SU-DHL-6 (cell line): ENCODE measurements around the gene MUC15.

ENCODE experiments used
- H2AFZ ChIP-seq: fragments of 200-600 bp; sonication (generic); 2 replicates; pipeline ENCODE4 v1.6.1; 2014; ENCODE audit warnings: low read depth, mild to moderate bottlenecking, moderate library complexity, mixed read lengths, antibody characterized with exemption, low read length; ENCODE audit not compliant: severe bottlenecking
- H3F3A ChIP-seq: fragments of 200-600 bp; shearing (Covaris generic); 2 replicates; pipeline ENCODE4 v1.6.0; 2016; ENCODE audit warnings: antibody characterized with exemption, mild to moderate bottlenecking; ENCODE audit not compliant: insufficient read depth
- H3K27ac ChIP-seq: fragments of 200-600 bp; sonication (generic); 2 replicates; pipeline ENCODE4 v1.5.1; 2016; ENCODE audit warnings: low read depth, mild to moderate bottlenecking, low read length, moderate library complexity, mixed read lengths
- H3K27me3 ChIP-seq: fragments of 200-600 bp; sonication (generic), shearing (Covaris generic); 2 replicates; pipeline ENCODE4 v1.6.0; 2014; ENCODE audit warnings: mild to moderate bottlenecking, low read length
- H3K36me3 ChIP-seq: fragments of 200-600 bp; sonication (generic); 2 replicates; pipeline ENCODE4 v1.6.1; 2014; ENCODE audit warnings: mild to moderate bottlenecking, low read length, mixed read lengths
- H3K4me2 ChIP-seq: fragments of 300-600, 200-600 bp; shearing (Covaris generic), sonication (generic); 2 replicates; pipeline ENCODE4 v1.6.0; 2014; ENCODE audit warnings: low read length, low read depth, mild to moderate bottlenecking; ENCODE audit not compliant: poor library complexity, severe bottlenecking
- H3K4me3 ChIP-seq: fragments of 200-600 bp; sonication (generic); 2 replicates; pipeline ENCODE4 v1.5.1; 2014; ENCODE audit warnings: antibody characterized with exemption, low read length, mild to moderate bottlenecking, mixed read lengths; ENCODE audit not compliant: insufficient read depth, poor library complexity, severe bottlenecking
- H3K79me2 ChIP-seq: fragments of 200-600 bp; sonication (generic); 2 replicates; pipeline ENCODE4 v1.6.1; 2014; ENCODE audit warnings: mild to moderate bottlenecking, low read length, moderate library complexity; ENCODE audit not compliant: insufficient read depth
- H3K9ac ChIP-seq: fragments of 200-600 bp; sonication (generic); 2 replicates; pipeline ENCODE4 v1.7.0; 2014; ENCODE audit warnings: mild to moderate bottlenecking, low read length
- H3K9me2 ChIP-seq: fragments of 200-600 bp; sonication (generic); replicated peaks from 2 replicates; pipeline ENCODE4 v1.6.1; 2014; ENCODE audit warnings: low read length; ENCODE audit not compliant: insufficient read depth
- H3K9me3 ChIP-seq: fragments of 200-600 bp; sonication (generic); 2 replicates; pipeline ENCODE4 v1.6.1; 2014; ENCODE audit warnings: low read length, mixed read lengths; ENCODE audit not compliant: insufficient read depth
- H4K20me1 ChIP-seq: fragments of 200-600 bp; sonication (generic); 2 replicates; pipeline ENCODE4 v1.6.1; 2014; ENCODE audit warnings: low read depth, mild to moderate bottlenecking, antibody characterized with exemption, low read length, moderate library complexity, mixed read lengths
- CTCF ChIP-seq: fragments of 200-600 bp; sonication (generic); IDR thresholded peaks from one replicate; pipeline ENCODE4 v1.5.1; 2017; ENCODE audit warnings: antibody characterized with exemption, mild to moderate bottlenecking, low read length, moderate library complexity; ENCODE audit not compliant: insufficient read depth, poor library complexity, severe bottlenecking
- EZH2phosphoT487 ChIP-seq: fragments of 200-600 bp; sonication (generic), shearing (Covaris generic); conservative IDR thresholded peaks from 2 replicates; pipeline ENCODE4 v1.6.1; 2018; ENCODE audit warnings: mild to moderate bottlenecking, antibody characterized with exemption, low read length, moderate library complexity, mixed read lengths

The MUC15 gene

GRCh38 chr11:26618441-26618840 lies 46.4 kb upstream of the MUC15 start:
- Histone ChIP-seq H4K20me1 (no peaks in the 10 kb centered on the region), H3K4me3 (no peak overlapping the region), H3K9ac (no peak overlapping the region), H3K9me2 (no peaks in the 10 kb centered on the region), H3K4me2 (no peak overlapping the region), H3K79me2 (no peaks in the 10 kb centered on the region), H3K27me3 (no peaks in the 10 kb centered on the region), H2AFZ (no peak overlapping the region), H3K9me3 (no peaks in the 10 kb centered on the region), H3K36me3 (no peaks in the 10 kb centered on the region), H3F3A (no peaks in the 10 kb centered on the region), H3K27ac (no peak overlapping the region)
- TF ChIP-seq CTCF (no peak), EZH2phosphoT487 (no peak)

DNA sequence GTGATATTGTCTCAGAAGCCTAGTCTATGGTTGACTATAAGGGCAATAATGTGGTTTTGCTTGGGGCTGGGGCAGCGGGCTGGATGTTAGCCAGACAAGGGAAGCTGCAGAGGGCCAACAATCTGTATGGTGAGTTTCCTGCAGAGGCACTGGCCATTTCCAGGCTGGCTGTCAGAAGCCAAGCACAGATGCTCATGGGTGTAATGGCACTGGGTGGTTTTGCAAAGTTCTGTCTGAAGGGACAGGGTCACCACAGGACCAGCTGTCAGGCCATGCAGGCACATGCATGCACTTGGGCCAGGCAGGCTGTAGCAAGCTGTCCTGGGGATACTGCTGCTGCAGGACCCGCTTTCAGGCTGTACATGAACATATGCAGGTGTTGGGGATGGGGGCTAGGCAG lies 41.7 kb upstream of the MUC15 start:
- TF ChIP-seq CTCF (no peak), EZH2phosphoT487 (no peak)
- Histone ChIP-seq H3K9ac (no peak overlapping the region), H3K9me2 (no peaks in the 10 kb centered on the region), H3K27me3 (no peaks in the 10 kb centered on the region), H3K27ac (no peak overlapping the region), H3K79me2 (no peaks in the 10 kb centered on the region), H4K20me1 (no peaks in the 10 kb centered on the region), H3K36me3 (no peaks in the 10 kb centered on the region), H3K4me2 (no peak overlapping the region), H3K4me3 (no peak overlapping the region), H2AFZ (no peak overlapping the region), H3K9me3 (no peaks in the 10 kb centered on the region), H3F3A (no peaks in the 10 kb centered on the region)

DNA sequence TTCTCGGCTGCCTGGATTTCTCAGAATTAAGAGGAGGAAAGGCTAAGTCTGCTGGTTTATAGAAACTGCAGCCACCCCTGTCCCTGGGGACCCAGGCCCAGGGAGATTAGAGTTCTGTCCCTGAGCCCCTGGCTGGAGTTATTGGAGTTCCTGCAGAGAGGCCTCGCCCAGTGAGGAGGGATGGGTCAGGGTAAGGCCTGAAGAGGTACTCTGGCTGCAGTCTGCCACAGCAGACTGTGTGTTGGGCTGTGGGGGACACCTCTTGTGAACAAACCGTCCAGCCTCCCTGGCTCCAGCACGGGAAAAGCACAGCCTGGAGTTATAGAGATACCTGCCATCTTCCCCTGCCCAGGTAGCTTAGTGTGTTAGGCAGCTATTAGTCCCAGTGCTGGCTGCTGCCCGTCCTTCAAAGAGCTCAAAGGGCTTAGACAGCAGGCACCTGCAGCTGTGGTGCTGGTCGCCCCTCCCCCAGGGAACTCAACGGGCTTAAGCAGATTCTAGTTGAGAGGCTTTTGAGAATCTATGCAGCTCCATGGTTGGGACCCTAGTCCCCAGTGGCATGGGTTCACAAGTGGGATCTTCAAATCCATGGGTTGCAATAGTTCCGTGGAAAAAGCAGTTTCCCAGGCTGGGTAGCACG lies 36.6 kb upstream of the MUC15 start:
- H3K36me3 ChIP-seq = no peaks in the 10 kb centered on the region
- H4K20me1 ChIP-seq = no peaks in the 10 kb centered on the region
- H3K4me2 ChIP-seq = no peak overlapping the region
- H3K27ac ChIP-seq = no peak overlapping the region
- no peaks in the 10 kb centered on the region for H3K9me3 ChIP-seq
- no peak overlapping the region for H3K9ac ChIP-seq
- TF ChIP-seq CTCF (no peak), EZH2phosphoT487 (no peak)
- no peaks in the 10 kb centered on the region for H3K27me3 ChIP-seq
- H3K4me3 ChIP-seq = no peak overlapping the region
- H3K79me2 ChIP-seq = no peaks in the 10 kb centered on the region
- H3K9me2 ChIP-seq = no peaks in the 10 kb centered on the region
- H3F3A ChIP-seq = no peaks in the 10 kb centered on the region
- no peak overlapping the region for H2AFZ ChIP-seq
